Osteocyte (in vitro differentiated cells): ENCODE measurements around the gene YTHDF2. TPM values are rescaled to one million over a fixed set of nuclear protein-coding genes. Genes with fewer than 3 reads are reported as not detected.
"Not testable (repeated sequence)": the region's sequence is repeated elsewhere in the genome, so short reads cannot be mapped to it uniquely, and the experiment has no call there.

Source experiments
- DNase-seq: peaks from one replicate; pipeline ENCODE4 v3.0.0; 2021; ENCODE audit warnings: mixed read lengths; ENCODE audit not compliant: unreplicated experiment; ENCODE audit errors: extremely low spot score
- H3K27ac Mint-ChIP-seq: one replicate; pipeline ENCODE4 v1.8.0; 2021; ENCODE audit warnings: mild to moderate bottlenecking, mixed read lengths; ENCODE audit not compliant: unreplicated experiment
- H3K27me3 Mint-ChIP-seq: one replicate; pipeline ENCODE4 v1.8.0; 2021; ENCODE audit warnings: mixed read lengths; ENCODE audit not compliant: unreplicated experiment
- H3K36me3 Mint-ChIP-seq: one replicate; pipeline ENCODE4 v1.8.0; 2021; ENCODE audit warnings: mixed read lengths; ENCODE audit not compliant: unreplicated experiment
- H3K4me1 Mint-ChIP-seq: one replicate; pipeline ENCODE4 v1.8.0; 2021; ENCODE audit warnings: mixed read lengths; ENCODE audit not compliant: unreplicated experiment
- H3K4me3 Mint-ChIP-seq: one replicate; pipeline ENCODE4 v1.8.0; 2021; ENCODE audit warnings: mild to moderate bottlenecking, moderate library complexity, mixed read lengths; ENCODE audit not compliant: unreplicated experiment
- H3K9me3 Mint-ChIP-seq: one replicate; pipeline ENCODE4 v1.8.0; 2021; ENCODE audit warnings: mixed read lengths; ENCODE audit not compliant: unreplicated experiment
- CTCF ChIP-seq: fragments of 200-600 bp; sonication (generic); IDR thresholded peaks from 2 replicates; pipeline ENCODE4 v1.5.0; 2021; ENCODE audit warnings: antibody characterized with exemption, mild to moderate bottlenecking, moderate library complexity
- total RNA-seq: library from RNA; stranded (reverse); gene quantifications from 2 replicates; pipeline ENCODE4 v1.2.1, GENCODE V29; 2021

YTHDF2 gene
- total RNA-seq, 1 donor from 2014 or later: 82.6 TPM

GRCh38 chr1:28761189-28761588 lies 24.4 kb downstream of the YTHDF2 start:
- Mint-ChIP-seq H3K4me1 (peaks cover 4% of the 10 kb centered on the region), H3K9me3 (no peaks in the 10 kb centered on the region), H3K27ac (no peak overlapping the region), H3K36me3 (peaks cover 27% of the 10 kb centered on the region), H3K4me3 (no peak overlapping the region), H3K27me3 (no peaks in the 10 kb centered on the region)
- DNase-seq: no peak
- no peak for TF ChIP-seq CTCF

- no peak overlapping the region for H3K27ac Mint-ChIP-seq
- TF ChIP-seq CTCF: no peak
- H3K4me1 Mint-ChIP-seq: peaks cover 8% of the 10 kb centered on the region
- H3K27me3 Mint-ChIP-seq: no peaks in the 10 kb centered on the region
- no peak overlapping the region for H3K4me3 Mint-ChIP-seq
- no peak for DNase-seq
- no peaks in the 10 kb centered on the region for H3K9me3 Mint-ChIP-seq
- peaks cover 27% of the 10 kb centered on the region for H3K36me3 Mint-ChIP-seq
Measured at GRCh38 chr1:28766532-28767183, 29.9 kb downstream of the YTHDF2 start.

- TF ChIP-seq CTCF: no peak
- Mint-ChIP-seq H3K36me3 (peaks cover 27% of the 10 kb centered on the region), H3K27ac (no peak overlapping the region), H3K4me3 (no peak overlapping the region), H3K4me1 (peaks cover 7% of the 10 kb centered on the region), H3K27me3 (no peaks in the 10 kb centered on the region), H3K9me3 (no peaks in the 10 kb centered on the region)
- no peak for DNase-seq
Measured at GRCh38 chr1:28770601-28771165, 33.9 kb downstream of the YTHDF2 start.

- H3K27ac Mint-ChIP-seq, DNase-seq, H3K4me3 Mint-ChIP-seq, H3K9me3 Mint-ChIP-seq, H3K4me1 Mint-ChIP-seq, H3K27me3 Mint-ChIP-seq: not testable (repeated sequence)
- H3K36me3 Mint-ChIP-seq: peaks cover 25% of the 10 kb centered on the region
Measured at GRCh38 chr1:28771921-28772320, 35.2 kb downstream of the YTHDF2 start.

- Mint-ChIP-seq H3K4me1 (peaks cover 5% of the 10 kb centered on the region), H3K4me3 (no peak overlapping the region), H3K27me3 (no peaks in the 10 kb centered on the region), H3K27ac (no peak overlapping the region), H3K36me3 (peaks cover 25% of the 10 kb centered on the region), H3K9me3 (no peaks in the 10 kb centered on the region)
- TF ChIP-seq CTCF: no peak
- no peak for DNase-seq
Measured at GRCh38 chr1:28773105-28773504, 36.4 kb downstream of the YTHDF2 start.
